Measurements from ENCODE around the gene RBM33. TPM values are rescaled to one million over a fixed set of nuclear protein-coding genes. Genes with fewer than 3 reads are reported as not detected.

RBM33 gene
- total RNA-seq, 1 donor from 2014 or later = 73.2 TPM

DNA sequence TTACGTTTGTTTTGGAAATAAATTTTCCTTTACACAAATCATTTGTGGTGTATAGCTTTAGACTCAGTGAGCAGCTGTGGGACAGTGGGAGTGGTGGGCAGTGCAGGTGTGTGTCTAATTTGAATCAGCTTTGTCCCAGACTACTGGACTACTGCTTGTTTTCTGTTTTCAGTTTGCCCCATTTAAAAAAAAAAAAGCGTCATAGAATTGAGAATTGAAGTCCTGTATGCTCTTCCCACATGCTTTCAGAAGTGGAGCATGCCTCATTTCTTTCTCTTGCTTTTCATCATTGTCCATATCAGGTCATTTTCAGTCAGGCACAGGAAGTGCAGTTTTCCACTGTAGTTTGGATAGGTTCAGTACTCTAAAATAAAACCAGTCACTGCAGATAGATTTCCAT lies 101.7 kb downstream of the RBM33 start:
- Mint-ChIP-seq H3K4me1 (peaks cover 20% of the 10 kb centered on the region), H3K4me3 (no peak overlapping the region), H3K9me3 (no peaks in the 10 kb centered on the region), H3K27ac (ENCODE audit: unreplicated experiment) (no peak overlapping the region), H3K27me3 (ENCODE audit: low read depth) (no peaks in the 10 kb centered on the region), H3K36me3 (ENCODE audit: low read depth) (peaks cover 3% of the 10 kb centered on the region)
- TF ChIP-seq, protein P1, sequence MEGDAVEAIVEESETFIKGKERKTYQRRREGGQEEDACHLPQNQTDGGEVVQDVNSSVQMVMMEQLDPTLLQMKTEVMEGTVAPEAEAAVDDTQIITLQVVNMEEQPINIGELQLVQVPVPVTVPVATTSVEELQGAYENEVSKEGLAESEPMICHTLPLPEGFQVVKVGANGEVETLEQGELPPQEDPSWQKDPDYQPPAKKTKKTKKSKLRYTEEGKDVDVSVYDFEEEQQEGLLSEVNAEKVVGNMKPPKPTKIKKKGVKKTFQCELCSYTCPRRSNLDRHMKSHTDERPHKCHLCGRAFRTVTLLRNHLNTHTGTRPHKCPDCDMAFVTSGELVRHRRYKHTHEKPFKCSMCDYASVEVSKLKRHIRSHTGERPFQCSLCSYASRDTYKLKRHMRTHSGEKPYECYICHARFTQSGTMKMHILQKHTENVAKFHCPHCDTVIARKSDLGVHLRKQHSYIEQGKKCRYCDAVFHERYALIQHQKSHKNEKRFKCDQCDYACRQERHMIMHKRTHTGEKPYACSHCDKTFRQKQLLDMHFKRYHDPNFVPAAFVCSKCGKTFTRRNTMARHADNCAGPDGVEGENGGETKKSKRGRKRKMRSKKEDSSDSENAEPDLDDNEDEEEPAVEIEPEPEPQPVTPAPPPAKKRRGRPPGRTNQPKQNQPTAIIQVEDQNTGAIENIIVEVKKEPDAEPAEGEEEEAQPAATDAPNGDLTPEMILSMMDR (conservative IDR thresholded peaks at IDR 0.05) = no peak
- DNase-seq (ENCODE audit: low read depth, low spot score) = no peak

DNA sequence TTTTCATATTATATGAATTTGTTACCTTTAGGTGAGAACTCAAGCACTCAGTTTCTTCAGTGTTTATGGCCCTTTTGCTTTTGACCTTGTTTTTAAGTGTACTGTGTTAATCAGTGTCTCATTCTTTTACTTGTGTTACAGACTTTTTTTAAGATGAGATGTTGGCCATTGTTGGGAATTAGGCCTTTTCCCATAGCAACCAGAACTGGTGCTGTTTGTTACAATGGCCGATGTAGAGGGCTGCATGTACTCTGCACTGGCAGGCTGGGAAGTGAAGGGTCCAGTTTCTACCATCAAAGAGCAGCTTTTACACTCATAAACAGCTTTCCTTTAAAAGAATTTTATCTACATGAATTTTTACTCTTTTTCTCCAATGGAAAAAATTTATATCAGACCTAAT lies 102.7 kb downstream of the RBM33 start:
- H3K4me3 Mint-ChIP-seq = no peak overlapping the region
- peaks cover 24% of the 10 kb centered on the region for H3K4me1 Mint-ChIP-seq
- no peak for DNase-seq (ENCODE audit: low read depth, low spot score)

DNA sequence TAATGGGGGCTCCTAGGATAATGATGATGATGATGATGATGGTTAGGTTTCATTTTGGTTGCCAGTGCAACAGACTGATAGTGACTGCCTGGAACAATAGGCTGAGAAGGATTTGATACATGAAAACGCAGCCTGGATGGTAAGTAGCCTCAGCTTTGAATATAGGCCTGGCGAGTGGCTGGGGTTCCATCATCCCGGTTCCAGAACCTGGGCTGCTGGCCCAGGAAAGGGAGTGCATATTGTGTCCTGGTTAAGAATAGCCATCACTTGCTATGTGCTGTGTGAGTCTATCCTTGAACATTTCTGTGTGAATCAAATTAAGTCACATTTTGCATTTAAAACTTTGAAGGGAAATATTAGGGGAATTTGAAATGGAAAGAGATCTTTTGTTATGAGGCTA lies 105.1 kb downstream of the RBM33 start:
- H3K9me3 Mint-ChIP-seq = no peaks in the 10 kb centered on the region
- H3K27me3 Mint-ChIP-seq (ENCODE audit: low read depth) = no peaks in the 10 kb centered on the region
- peaks cover 3% of the 10 kb centered on the region for H3K36me3 Mint-ChIP-seq (ENCODE audit: low read depth)
- TF ChIP-seq, protein P1 (conservative IDR thresholded peaks at IDR 0.05) = no peak
- no peak overlapping the region for H3K27ac Mint-ChIP-seq (ENCODE audit: unreplicated experiment)
- H3K4me3 Mint-ChIP-seq = no peak overlapping the region
- no peak for DNase-seq (ENCODE audit: low read depth, low spot score)
- H3K4me1 Mint-ChIP-seq = peaks cover 29% of the 10 kb centered on the region

More for the DNA sequence above, 102.7 kb downstream of the RBM33 start:
- Mint-ChIP-seq H3K27ac (ENCODE audit: unreplicated experiment) (no peak overlapping the region), H3K36me3 (ENCODE audit: low read depth) (peaks cover 3% of the 10 kb centered on the region), H3K9me3 (no peaks in the 10 kb centered on the region), H3K27me3 (ENCODE audit: low read depth) (no peaks in the 10 kb centered on the region)
- TF ChIP-seq, protein P1 (conservative IDR thresholded peaks at IDR 0.05) = no peak

DNA sequence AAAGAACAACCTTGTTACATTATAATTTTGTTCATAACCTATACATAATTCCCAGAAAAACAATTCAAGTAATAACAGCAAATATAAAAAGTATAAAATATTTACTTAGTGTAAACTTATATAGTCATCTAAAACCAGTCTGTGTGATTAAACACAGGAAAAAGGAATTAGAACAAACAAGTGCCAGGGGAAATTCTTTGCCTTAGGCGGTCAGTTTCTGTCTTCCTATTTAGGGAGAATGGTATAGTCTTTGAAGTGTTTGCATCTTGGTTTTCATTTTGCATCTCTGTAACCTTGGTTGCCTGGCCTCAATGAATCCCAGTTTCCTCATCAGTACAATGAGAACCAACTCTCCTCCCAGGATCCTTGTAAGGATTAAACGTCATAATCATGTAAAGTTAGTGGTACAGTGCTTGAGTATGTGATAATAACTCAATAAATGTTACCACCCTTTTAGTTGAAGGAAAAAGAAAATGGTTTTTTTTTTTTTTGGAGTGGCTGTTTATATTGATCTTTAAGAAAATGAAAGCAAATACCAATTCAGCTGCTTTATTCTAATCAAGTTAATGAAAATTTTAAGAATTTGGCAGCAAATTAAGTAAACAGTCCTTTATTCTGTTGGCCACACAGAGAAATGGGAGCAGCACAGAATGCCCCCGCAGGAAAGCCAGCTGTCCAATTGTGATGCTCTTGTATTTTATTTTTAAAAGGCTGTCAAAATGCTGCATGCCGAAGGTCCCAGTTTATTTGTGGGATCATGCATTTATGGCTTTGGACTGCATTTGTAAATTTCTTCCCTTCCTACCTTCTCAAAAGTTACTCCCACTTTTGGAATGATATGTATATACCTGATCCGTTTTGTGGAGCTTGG lies 106.0 kb downstream of the RBM33 start:
- no peak overlapping the region for H3K4me3 Mint-ChIP-seq
- no peaks in the 10 kb centered on the region for H3K27me3 Mint-ChIP-seq (ENCODE audit: low read depth)
- no peaks in the 10 kb centered on the region for H3K9me3 Mint-ChIP-seq
- no peak overlapping the region for H3K27ac Mint-ChIP-seq (ENCODE audit: unreplicated experiment)
- TF ChIP-seq, protein P1 (conservative IDR thresholded peaks at IDR 0.05) = no peak
- DNase-seq (ENCODE audit: low read depth, low spot score) = no peak
- peaks cover 34% of the 10 kb centered on the region for H3K4me1 Mint-ChIP-seq
- H3K36me3 Mint-ChIP-seq (ENCODE audit: low read depth) = no peaks in the 10 kb centered on the region

DNA sequence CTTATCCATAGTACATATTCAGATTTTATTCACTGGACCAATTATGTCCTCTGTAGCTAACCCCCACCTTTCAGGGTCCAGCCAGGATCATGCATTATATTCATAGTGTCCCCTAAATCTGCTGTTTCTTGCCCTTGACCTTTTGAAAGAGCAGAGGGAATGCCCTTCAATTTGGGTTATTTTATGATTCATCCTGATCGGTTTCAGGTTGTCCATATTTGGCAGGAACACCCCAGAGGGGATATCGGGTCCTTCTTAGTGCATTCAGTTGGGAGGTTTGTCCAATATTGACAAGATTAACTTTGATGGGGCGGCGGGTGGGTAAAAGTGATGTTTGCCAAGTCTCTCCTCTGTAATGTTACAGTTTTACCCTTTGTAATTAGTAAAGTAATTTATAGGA lies 106.9 kb downstream of the RBM33 start:
- H3K36me3 Mint-ChIP-seq (ENCODE audit: low read depth) = peaks cover 4% of the 10 kb centered on the region
- no peak overlapping the region for H3K4me3 Mint-ChIP-seq
- TF ChIP-seq, protein P1 (conservative IDR thresholded peaks at IDR 0.05) = no peak
- no peaks in the 10 kb centered on the region for H3K27me3 Mint-ChIP-seq (ENCODE audit: low read depth)
- H3K9me3 Mint-ChIP-seq = no peaks in the 10 kb centered on the region
- DNase-seq (ENCODE audit: low read depth, low spot score) = no peak
- peaks cover 34% of the 10 kb centered on the region for H3K4me1 Mint-ChIP-seq
- H3K27ac Mint-ChIP-seq (ENCODE audit: unreplicated experiment) = no peak overlapping the region

All from neural crest cell (in vitro differentiated cells).